ENCODE data around the gene UBE2I. TPM values are rescaled to one million over a fixed set of nuclear protein-coding genes. Genes with fewer than 3 reads are reported as not detected.

The UBE2I gene
- total and polyA plus RNA-seq, 12 donors: 50.7 to 203 (median 89.2) TPM

DNA sequence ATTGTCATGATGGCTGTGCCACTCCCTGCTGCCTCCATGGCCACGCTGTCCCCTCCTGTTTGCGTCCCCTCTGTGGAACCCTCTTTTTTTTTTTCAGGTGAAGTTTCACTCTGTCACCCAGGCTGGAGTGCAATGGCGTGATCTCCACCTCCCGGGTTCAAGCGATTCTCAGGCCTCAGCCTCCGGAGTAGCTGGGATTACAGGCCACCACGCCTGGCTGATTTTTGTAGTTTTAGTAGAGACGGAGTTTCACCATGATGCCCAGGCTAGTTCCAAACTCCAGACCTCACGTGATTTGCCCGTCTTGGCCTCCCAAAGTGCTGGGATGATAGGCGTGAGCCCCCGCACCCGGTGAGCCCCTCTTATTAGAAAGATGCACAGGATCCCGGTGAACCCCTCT is 11.0 kb upstream of the UBE2I start:
- no peak overlapping the region for H3K27ac ChIP-seq

GRCh38 chr16:1299012-1299867 is 10.2 kb upstream of the UBE2I start:
- intact Hi-C loops (cut with DNase I): no loop called here
- peak in 3 of 7 donors; percentile 56 to 70 (median 63) for DNase-seq
- 61 to 67% (median 63%) methylated on average over 28 to 31 of the region's 31 CpGs for WGBS, 4 donors
- H3K36me3 ChIP-seq (replicated peaks in 1 of 2): no peaks in the 10 kb centered on the region
- TF ChIP-seq CTCF (IDR thresholded peaks at IDR 0.05): no peak
- TF ChIP-seq POLR2A (IDR thresholded peaks at IDR 0.05): peak in 1 of 2 donors; percentile 8
- H3K27me3 ChIP-seq: no peaks in the 10 kb centered on the region
- H3K4me1 ChIP-seq (replicated peaks in 1 of 2): peaks cover 4 to 12% of the 10 kb centered on the region in 2 donors
- H3K4me3 ChIP-seq: no peak overlapping the region
- no peaks in the 10 kb centered on the region for H3K9me3 ChIP-seq (replicated peaks in 1 of 3)
- no peak overlapping the region for H3K27ac ChIP-seq

More for the DNA sequence above, 11.0 kb upstream of the UBE2I start:
- H3K36me3 ChIP-seq (replicated peaks in 1 of 2): no peaks in the 10 kb centered on the region
- no peak for TF ChIP-seq CTCF (IDR thresholded peaks at IDR 0.05)
- TF ChIP-seq POLR2A (IDR thresholded peaks at IDR 0.05): no peak
- no peaks in the 10 kb centered on the region for H3K27me3 ChIP-seq
- DNase-seq: no peak
- H3K4me3 ChIP-seq: no peak overlapping the region
- H3K4me1 ChIP-seq (replicated peaks in 1 of 2): peaks cover 4 to 12% of the 10 kb centered on the region in 2 donors
- 88 to 94% (median 91%) methylated on average over 14 of the region's 14 CpGs for WGBS, 4 donors
- intact Hi-C loops (cut with DNase I): no loop called here
- no peaks in the 10 kb centered on the region for H3K9me3 ChIP-seq (replicated peaks in 1 of 3)

DNA sequence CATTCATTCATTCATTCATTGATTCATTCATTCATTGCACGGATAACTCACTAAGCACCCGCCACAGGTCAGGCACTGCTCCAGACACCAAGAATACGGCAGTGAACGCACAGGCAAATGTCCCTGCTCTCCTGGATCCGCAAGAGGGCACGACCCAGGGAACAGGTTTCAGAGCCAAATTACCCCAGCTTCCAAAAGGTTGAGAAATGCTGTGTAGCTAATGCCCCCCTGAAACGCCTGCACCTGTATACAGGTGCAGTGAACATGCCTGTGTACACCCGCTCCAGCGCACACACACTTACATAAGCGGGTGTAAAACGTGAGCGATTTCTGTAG is 9.6 kb upstream of the UBE2I start:
- intact Hi-C loops (cut with DNase I): no loop called here
- 70 to 77% (median 72%) methylated on average over 12 of the region's 12 CpGs for WGBS, 4 donors
- no peak for DNase-seq
- peaks cover 4 to 12% of the 10 kb centered on the region in 2 donors for H3K4me1 ChIP-seq (replicated peaks in 1 of 2)
- no peaks in the 10 kb centered on the region for H3K27me3 ChIP-seq
- TF ChIP-seq POLR2A (IDR thresholded peaks at IDR 0.05) (no peak), CTCF (IDR thresholded peaks at IDR 0.05) (no peak)
- H3K9me3 ChIP-seq (replicated peaks in 1 of 3): no peaks in the 10 kb centered on the region
- H3K27ac ChIP-seq: no peak overlapping the region
- H3K4me3 ChIP-seq: no peak overlapping the region
- H3K36me3 ChIP-seq (replicated peaks in 1 of 2): no peaks in the 10 kb centered on the region

DNA sequence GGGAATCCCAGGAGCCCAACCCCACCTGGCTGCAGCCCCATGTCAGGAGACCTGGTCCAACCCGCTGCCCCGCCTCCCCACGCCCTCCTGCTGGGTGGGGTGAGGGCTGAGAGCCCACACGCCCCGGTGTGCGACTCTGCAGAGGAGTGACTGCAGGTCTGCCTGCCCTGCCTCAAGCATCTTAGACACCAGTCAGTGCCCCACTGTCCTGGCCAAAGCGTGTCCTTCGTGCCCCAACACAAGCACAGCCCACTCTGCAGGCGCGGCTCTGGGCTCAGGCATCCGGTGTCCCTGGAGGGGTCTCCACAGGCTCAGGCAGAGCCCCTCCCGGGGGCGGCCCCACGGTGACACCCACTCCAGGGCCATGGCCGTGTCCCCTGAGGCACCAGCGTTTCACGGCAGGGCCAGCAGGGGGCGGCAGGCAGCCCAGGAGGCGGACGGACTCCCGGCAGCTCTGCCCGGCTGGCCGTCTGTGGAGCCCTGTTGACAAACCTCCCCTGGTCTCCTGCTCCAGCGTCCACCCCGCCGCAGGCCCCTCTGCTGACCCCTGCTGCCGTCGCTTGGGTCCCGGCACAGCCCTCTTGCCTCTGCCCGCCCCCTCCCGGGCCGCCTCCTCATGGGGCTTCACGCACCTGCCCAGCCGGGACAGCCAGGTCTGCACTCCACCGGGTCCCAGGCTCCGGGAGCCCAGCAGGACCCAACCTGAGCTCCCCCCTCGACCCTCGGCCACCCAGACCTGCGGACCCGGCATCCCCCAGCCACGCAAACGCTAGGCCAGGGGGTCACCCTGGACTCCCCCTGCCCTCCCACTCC is 8.6 kb upstream of the UBE2I start:
- TF ChIP-seq POLR2A (IDR thresholded peaks at IDR 0.05): no peak
- peak; percentile 59 to 85 (median 82) for TF ChIP-seq CTCF (IDR thresholded peaks at IDR 0.05)
- H3K27ac ChIP-seq: no peak overlapping the region
- peak; percentile 72 to 85 (median 82) for DNase-seq
- H3K4me3 ChIP-seq: peak overlapping the region in 1 of 4 donors; percentile 35
- WGBS, 4 donors: 9 to 26% (median 13%) methylated on average over 8 to 42 of the region's 42 CpGs
- no peaks in the 10 kb centered on the region for H3K9me3 ChIP-seq (replicated peaks in 1 of 3)
- H3K27me3 ChIP-seq: no peaks in the 10 kb centered on the region
- intact Hi-C loops (cut with DNase I): no loop called here
- H3K4me1 ChIP-seq (replicated peaks in 1 of 2): peaks cover 4 to 12% of the 10 kb centered on the region in 2 donors
- no peaks in the 10 kb centered on the region for H3K36me3 ChIP-seq (replicated peaks in 1 of 2)

Measured in adrenal gland (tissue), 12 donors.